Ectodermal cell (in vitro differentiated cells): ENCODE data around the gene LRRTM2.

Experiments
- H3K27ac ChIP-seq: 2 replicates; pipeline ENCODE4 v1.7.0; 2013; ENCODE audit warnings: mild to moderate bottlenecking, low read depth, low read length; ENCODE audit not compliant: insufficient read depth, poor library complexity, severe bottlenecking
- H3K27me3 ChIP-seq: 2 replicates; pipeline ENCODE4 v1.7.0; 2013; ENCODE audit warnings: mild to moderate bottlenecking, low read length; ENCODE audit not compliant: insufficient read depth, control insufficient read depth, poor library complexity, severe bottlenecking
- H3K36me3 ChIP-seq: one replicate; pipeline ENCODE4 v1.7.0; 2013; ENCODE audit warnings: low read length; ENCODE audit not compliant: control insufficient read depth, insufficient read depth
- H3K4me1 ChIP-seq: one replicate; pipeline ENCODE4 v1.7.0; 2013; ENCODE audit warnings: low read length; ENCODE audit not compliant: control insufficient read depth, insufficient read depth
- H3K4me3 ChIP-seq: 2 replicates; pipeline ENCODE4 v1.7.0; 2013; ENCODE audit warnings: low read depth, low read length, control low read depth; ENCODE audit not compliant: insufficient read depth
- H3K9me3 ChIP-seq: 2 replicates; pipeline ENCODE4 v1.7.0; 2013; ENCODE audit warnings: mild to moderate bottlenecking, low read length, moderate library complexity; ENCODE audit not compliant: control insufficient read depth
- WGBS, 2 experiments: methylation state at CpG; one replicate each; pipeline ENCODE4 v1.1.7; 2013; ENCODE audit warnings: missing lambda C conversion rate in 2 of 2; 5-methylcytosine and 5-hydroxymethylcytosine counted together

Gene LRRTM2

GRCh38 chr5:138909734-138910133 is 34.6 kb upstream of the LRRTM2 start:
- no peak overlapping the region for H3K4me3 ChIP-seq
- WGBS, 2 experiments, result 91 to 92% methylated on average over 2 of the region's 2 CpGs
- H3K27me3 ChIP-seq, result no peaks in the 10 kb centered on the region
- no peaks in the 10 kb centered on the region for H3K4me1 ChIP-seq
- H3K36me3 ChIP-seq, result no peaks in the 10 kb centered on the region
- no peak overlapping the region for H3K27ac ChIP-seq
- no peaks in the 10 kb centered on the region for H3K9me3 ChIP-seq

GRCh38 chr5:138905541-138905940 is 30.4 kb upstream of the LRRTM2 start:
- no peaks in the 10 kb centered on the region for H3K4me1 ChIP-seq
- H3K27ac ChIP-seq, result no peak overlapping the region
- peaks cover 4% of the 10 kb centered on the region for H3K36me3 ChIP-seq
- H3K27me3 ChIP-seq, result no peaks in the 10 kb centered on the region
- no peaks in the 10 kb centered on the region for H3K9me3 ChIP-seq
- H3K4me3 ChIP-seq, result no peak overlapping the region
- 93 to 96% methylated on average over 1 of the region's 1 CpG for WGBS, 2 experiments

GRCh38 chr5:138903130-138903775 is 28.1 kb upstream of the LRRTM2 start:
- H3K36me3 ChIP-seq, result peaks cover 4% of the 10 kb centered on the region
- H3K4me3 ChIP-seq, result no peak overlapping the region
- H3K4me1 ChIP-seq, result no peaks in the 10 kb centered on the region
- H3K27ac ChIP-seq, result no peak overlapping the region
- 97 to 98% methylated on average over 10 of the region's 10 CpGs for WGBS, 2 experiments
- H3K9me3 ChIP-seq, result no peaks in the 10 kb centered on the region
- no peaks in the 10 kb centered on the region for H3K27me3 ChIP-seq

- peaks cover 4% of the 10 kb centered on the region for H3K36me3 ChIP-seq
- no peaks in the 10 kb centered on the region for H3K4me1 ChIP-seq
- no peak overlapping the region for H3K27ac ChIP-seq
- H3K9me3 ChIP-seq, result no peaks in the 10 kb centered on the region
- H3K4me3 ChIP-seq, result no peak overlapping the region
- 94 to 95% methylated on average over 2 of the region's 2 CpGs for WGBS, 2 experiments
- no peaks in the 10 kb centered on the region for H3K27me3 ChIP-seq
Measured at GRCh38 chr5:138901716-138902115, 26.6 kb upstream of the LRRTM2 start.

DNA sequence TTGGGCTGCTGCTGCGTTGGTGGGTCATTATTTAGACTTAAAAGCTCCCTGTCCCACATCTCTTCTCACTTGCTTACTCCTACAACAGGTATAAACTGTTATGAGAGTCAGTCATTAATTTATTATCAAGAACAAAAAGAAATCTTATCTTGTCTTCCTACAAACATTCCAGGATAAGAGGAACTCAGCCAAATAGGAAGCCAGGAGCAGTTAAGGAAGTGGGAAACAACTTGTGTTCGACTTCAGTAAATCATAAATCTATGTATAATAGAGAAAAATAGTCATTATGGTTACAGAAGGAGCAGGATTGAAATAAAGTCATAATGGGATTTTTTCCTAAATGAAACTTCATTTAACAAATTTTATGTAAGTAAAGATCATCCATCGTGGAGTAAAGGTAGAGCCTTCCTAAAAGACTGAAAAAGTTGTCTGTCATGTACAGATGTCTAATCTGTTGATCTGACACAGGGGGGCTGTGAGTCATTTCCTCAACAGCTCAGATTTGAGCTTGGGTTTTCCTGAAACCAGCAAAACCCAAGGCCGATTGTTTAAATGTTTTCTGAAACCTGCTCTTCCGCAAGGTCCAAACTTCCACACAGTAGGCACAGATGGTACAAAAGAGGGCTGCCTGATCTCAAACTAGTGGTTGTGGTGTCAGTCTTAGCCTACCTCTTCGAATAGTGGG is 25.3 kb upstream of the LRRTM2 start:
- no peaks in the 10 kb centered on the region for H3K27me3 ChIP-seq
- H3K36me3 ChIP-seq, result peaks cover 4% of the 10 kb centered on the region
- no peak overlapping the region for H3K27ac ChIP-seq
- H3K4me3 ChIP-seq, result no peak overlapping the region
- 90 to 96% methylated on average over 6 of the region's 6 CpGs for WGBS, 2 experiments
- no peaks in the 10 kb centered on the region for H3K4me1 ChIP-seq
- H3K9me3 ChIP-seq, result no peaks in the 10 kb centered on the region

DNA sequence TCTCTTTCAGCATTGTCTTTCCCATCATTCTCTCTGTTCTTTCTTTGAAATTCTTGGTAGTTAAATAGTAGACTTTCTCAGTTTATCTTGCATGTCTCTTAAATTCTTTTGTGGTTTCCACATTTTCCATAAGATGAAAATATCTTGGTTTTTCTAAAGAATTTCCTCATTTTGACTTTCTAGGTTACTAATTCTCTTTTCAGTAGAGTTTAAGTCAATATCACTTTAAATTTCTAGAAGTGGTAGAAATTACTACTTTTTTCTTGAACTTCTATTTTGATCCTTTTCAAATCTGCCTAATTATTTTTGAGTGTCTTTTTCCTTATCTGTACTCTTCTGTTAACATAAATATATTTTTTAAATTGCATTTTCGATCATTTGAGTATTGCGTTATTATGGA is 23.6 kb upstream of the LRRTM2 start:
- no peaks in the 10 kb centered on the region for H3K4me1 ChIP-seq
- no peaks in the 10 kb centered on the region for H3K27me3 ChIP-seq
- H3K36me3 ChIP-seq, result no peaks in the 10 kb centered on the region
- no peak overlapping the region for H3K4me3 ChIP-seq
- WGBS, 2 experiments, result 90 to 100% methylated on average over 2 of the region's 2 CpGs
- H3K9me3 ChIP-seq, result no peaks in the 10 kb centered on the region
- no peak overlapping the region for H3K27ac ChIP-seq

- 91 to 100% methylated on average over 1 of the region's 1 CpG for WGBS, 2 experiments
- Histone ChIP-seq H3K27ac (no peak overlapping the region), H3K4me3 (no peak overlapping the region), H3K36me3 (no peaks in the 10 kb centered on the region), H3K9me3 (no peaks in the 10 kb centered on the region), H3K4me1 (no peaks in the 10 kb centered on the region), H3K27me3 (no peaks in the 10 kb centered on the region)
Measured at GRCh38 chr5:138898299-138898698, 23.2 kb upstream of the LRRTM2 start.

DNA sequence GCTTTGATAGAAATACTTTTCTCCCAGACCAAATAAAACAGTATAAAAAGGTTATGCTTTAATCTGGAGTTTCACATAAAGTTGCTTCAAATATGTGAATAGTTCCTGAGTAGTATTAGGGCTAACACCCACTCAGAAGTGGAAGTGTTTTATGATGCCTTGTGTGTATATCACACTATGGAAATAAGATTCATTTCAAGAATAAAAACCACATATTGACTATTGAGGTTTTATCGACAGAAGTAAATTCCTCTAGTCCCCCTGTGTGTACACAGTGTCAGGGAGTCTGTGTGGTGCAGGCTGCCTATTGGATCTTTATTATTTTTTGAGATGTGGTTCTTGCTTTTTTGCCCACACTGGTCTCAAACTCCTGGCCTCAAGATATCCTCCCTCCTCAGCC is 20.8 kb upstream of the LRRTM2 start:
- Histone ChIP-seq H3K9me3 (no peaks in the 10 kb centered on the region), H3K4me1 (no peaks in the 10 kb centered on the region), H3K27ac (no peak overlapping the region), H3K27me3 (no peaks in the 10 kb centered on the region), H3K4me3 (no peak overlapping the region), H3K36me3 (peaks cover under 1% of the 10 kb centered on the region)
- WGBS, 2 experiments, result 88 to 90% methylated on average over 1 of the region's 1 CpG

DNA sequence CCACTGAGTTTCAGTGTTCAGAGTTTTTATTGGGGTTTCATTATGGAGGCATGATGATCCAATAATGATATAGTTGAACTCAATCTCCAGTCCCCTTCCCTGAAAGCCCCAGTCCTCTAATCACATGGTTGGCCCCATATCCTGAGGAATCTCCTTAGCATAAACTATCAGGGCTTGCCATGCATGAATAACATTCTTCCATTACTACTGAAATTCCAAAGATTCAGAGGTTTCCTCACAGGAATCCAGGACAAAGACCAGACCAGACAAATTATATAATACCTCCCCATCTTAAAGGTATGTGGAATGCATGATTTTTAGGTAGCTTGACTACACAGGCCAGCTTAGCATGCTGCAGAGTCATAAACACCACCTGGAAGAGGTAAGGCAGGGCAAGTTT is 15.5 kb upstream of the LRRTM2 start:
- no peaks in the 10 kb centered on the region for H3K27me3 ChIP-seq
- H3K9me3 ChIP-seq, result no peaks in the 10 kb centered on the region
- H3K4me3 ChIP-seq, result no peak overlapping the region
- peaks cover 41% of the 10 kb centered on the region for H3K36me3 ChIP-seq
- no peak overlapping the region for H3K27ac ChIP-seq
- H3K4me1 ChIP-seq, result no peaks in the 10 kb centered on the region

DNA sequence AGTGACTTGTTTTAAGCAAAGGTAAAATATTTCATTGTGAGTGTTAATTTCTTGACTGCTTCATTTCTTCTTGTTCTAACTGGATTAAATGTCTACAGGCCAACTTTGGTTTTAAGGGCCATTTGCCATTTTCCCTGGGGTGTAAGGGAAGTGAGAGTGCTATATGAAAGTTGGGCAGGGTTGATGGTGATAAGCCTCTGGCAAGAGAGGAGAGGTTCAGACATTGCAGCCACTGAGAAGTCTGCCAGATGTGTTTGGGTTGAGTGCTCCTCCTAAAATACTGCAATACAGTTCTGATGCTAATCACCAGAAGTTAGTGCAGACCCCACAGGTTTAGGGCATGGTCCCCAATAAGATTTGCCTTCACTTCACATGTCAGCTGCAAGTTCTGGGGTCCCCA is 14.9 kb upstream of the LRRTM2 start:
- Histone ChIP-seq H3K36me3 (peaks cover 41% of the 10 kb centered on the region), H3K4me3 (no peak overlapping the region), H3K27ac (no peak overlapping the region), H3K9me3 (no peaks in the 10 kb centered on the region), H3K4me1 (no peaks in the 10 kb centered on the region), H3K27me3 (no peaks in the 10 kb centered on the region)
